Subcutaneous abdominal adipose tissue (tissue), 5 donors: Measurements from ENCODE around the gene RAPGEFL1.
"Not testable (repeated sequence)": the region's sequence is repeated elsewhere in the genome, so short reads cannot be mapped to it uniquely, and the experiment has no call there.

Experiments
- H3K27ac ChIP-seq: one replicate; pipeline ENCODE4 v1.7.0; 2013; ENCODE audit warnings: low read depth, mild to moderate bottlenecking, inconsistent platforms, low read length, moderate library complexity
- H3K27me3 ChIP-seq, 5 donors: one replicate each; pipeline ENCODE4 v1.7.0; 2013; ENCODE audit warnings: low read length in 5 of 5, inconsistent platforms in 1 of 5; ENCODE audit not compliant: control insufficient read depth in 5 of 5, insufficient read depth in 4 of 5
- H3K36me3 ChIP-seq, 5 donors: one replicate each; pipeline ENCODE4 v1.7.0; 2013; ENCODE audit warnings: low read length in 5 of 5; ENCODE audit not compliant: control insufficient read depth in 5 of 5, insufficient read depth in 5 of 5
- H3K4me1 ChIP-seq, 5 donors: one replicate each; pipeline ENCODE4 v1.7.0; 2013; ENCODE audit warnings: low read length in 5 of 5, mild to moderate bottlenecking in 3 of 5, moderate library complexity in 1 of 5; ENCODE audit not compliant: control insufficient read depth in 5 of 5, insufficient read depth in 5 of 5
- H3K4me3 ChIP-seq, 5 donors: one replicate each; pipeline ENCODE4 v1.7.0; 2013; ENCODE audit warnings: low read length in 5 of 5, low read depth in 1 of 5
- H3K9ac ChIP-seq, 5 donors: one replicate each; pipeline ENCODE4 v1.7.0; 2013; ENCODE audit warnings: low read length in 5 of 5, mild to moderate bottlenecking in 4 of 5, moderate library complexity in 3 of 5
- H3K9me3 ChIP-seq, 5 donors: one replicate each; pipeline ENCODE4 v1.7.0; 2013; ENCODE audit warnings: low read length in 5 of 5; ENCODE audit not compliant: control insufficient read depth in 5 of 5
- donor health status: healthy.
- donor health status: healthy.
- donor health status: healthy.
- donor health status: healthy.
- donor health status: healthy.

The RAPGEFL1 gene

DNA sequence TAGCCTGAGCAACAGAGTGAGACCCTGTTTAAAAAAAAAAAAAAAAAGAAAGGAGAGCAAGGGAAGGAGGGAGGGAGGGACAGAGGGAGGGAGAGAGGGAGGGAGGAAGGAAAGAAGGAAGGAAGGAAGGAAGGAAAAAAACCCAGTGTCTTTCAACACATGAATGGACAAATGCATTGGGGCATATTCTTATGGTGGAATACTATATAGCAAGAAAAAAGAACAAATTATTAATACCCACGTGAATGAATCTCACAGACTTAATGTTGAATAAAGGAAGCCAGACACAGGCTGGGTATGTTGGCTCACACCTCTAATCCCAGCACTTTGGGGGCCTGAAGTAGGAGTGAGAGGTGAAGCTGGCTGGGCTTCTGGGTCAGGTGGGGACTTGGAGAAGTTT lies 20.3 kb downstream of the RAPGEFL1 start:
- Histone ChIP-seq H3K4me3 (no peak overlapping the region), H3K9me3 (no peaks in the 10 kb centered on the region), H3K36me3 (peaks cover 0 to 17% (median 6%) of the 10 kb centered on the region in 5 donors), H3K27me3 (no peaks in the 10 kb centered on the region), H3K4me1 (peaks cover 0 to 10% (median 0%) of the 10 kb centered on the region in 5 donors), H3K27ac (no peak overlapping the region), H3K9ac (no peak overlapping the region)

DNA sequence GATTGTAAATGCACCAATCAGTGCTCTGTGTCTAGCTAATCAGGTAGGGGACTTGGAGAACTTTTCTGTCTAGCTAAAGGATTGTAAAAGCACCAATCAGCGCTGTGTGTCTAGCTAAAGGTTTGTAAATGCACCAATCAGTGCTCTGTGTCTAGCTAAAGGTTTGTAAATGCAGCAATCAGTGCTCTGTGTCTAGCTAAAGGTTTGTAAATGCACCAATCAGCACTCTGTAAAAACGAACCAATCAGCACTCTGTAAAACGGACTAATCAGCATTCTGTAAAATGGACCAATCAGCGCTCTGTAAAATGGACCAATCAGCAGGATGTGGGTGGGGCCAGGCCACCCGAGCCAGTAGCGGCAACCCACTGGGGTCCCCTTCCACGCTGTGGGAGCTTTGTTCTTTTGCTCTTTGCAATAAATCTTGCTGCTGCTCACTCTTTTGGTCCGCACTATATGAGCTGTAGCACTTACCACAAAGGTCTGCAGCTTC lies 20.7 kb downstream of the RAPGEFL1 start:
- Histone ChIP-seq H3K4me1 (peaks cover 0 to 14% (median 0%) of the 10 kb centered on the region in 5 donors), H3K36me3 (peaks cover 0 to 12% (median 4%) of the 10 kb centered on the region in 5 donors)
- H3K9me3 ChIP-seq, H3K27ac ChIP-seq, H3K27me3 ChIP-seq, H3K9ac ChIP-seq, H3K4me3 ChIP-seq: not testable (repeated sequence)

DNA sequence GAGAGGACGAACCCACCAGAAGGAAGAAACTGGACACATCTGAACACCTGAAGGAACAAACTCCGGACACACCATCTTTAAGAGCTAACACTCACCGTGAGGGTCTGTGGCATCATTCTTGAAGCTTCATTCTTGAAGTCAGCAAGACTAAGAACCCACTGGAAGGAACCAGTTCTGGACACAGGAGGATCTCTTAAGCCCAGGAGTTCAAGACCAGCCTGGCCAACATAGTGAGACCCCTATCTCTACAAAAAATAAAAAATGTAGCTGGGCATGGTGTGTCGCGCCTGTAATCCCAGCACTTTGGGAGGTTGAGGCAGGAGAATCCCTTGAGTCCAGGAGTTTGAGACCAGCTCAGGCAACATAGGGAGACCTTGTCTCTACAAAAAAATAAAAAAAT lies 21.3 kb downstream of the RAPGEFL1 start:
- H3K9ac ChIP-seq: no peak overlapping the region
- no peak overlapping the region for H3K4me3 ChIP-seq
- no peak overlapping the region for H3K27ac ChIP-seq

DNA sequence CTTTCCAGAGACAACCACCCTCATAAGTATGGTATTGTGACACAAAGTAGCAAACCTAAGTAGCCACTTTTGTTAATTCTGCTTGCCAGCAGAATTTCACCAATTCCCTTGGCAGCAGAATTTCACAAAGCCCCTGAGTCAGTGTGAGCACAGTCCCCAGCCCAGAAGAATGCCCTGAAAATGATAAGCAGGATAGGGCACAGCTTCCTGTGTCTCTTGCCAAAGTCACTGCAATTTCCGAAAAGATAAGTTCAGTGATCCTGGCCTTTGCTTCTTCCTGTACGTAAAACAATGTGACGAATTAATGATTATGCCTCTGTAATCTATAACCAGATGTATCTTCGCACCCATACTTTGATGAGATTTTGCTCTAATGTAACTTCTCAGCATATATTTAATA lies 25.9 kb downstream of the RAPGEFL1 start:
- peaks cover 0 to 13% (median 0%) of the 10 kb centered on the region in 5 donors for H3K4me1 ChIP-seq
- no peak overlapping the region for H3K4me3 ChIP-seq
- no peak overlapping the region for H3K27ac ChIP-seq
- no peak overlapping the region for H3K9ac ChIP-seq
- H3K9me3 ChIP-seq: no peaks in the 10 kb centered on the region
- no peaks in the 10 kb centered on the region for H3K27me3 ChIP-seq
- H3K36me3 ChIP-seq: no peaks in the 10 kb centered on the region

More for the DNA sequence above, 21.3 kb downstream of the RAPGEFL1 start:
- Histone ChIP-seq H3K27me3 (no peaks in the 10 kb centered on the region), H3K36me3 (peaks cover 0 to 7% (median 1%) of the 10 kb centered on the region in 5 donors), H3K9me3 (no peaks in the 10 kb centered on the region), H3K4me1 (peaks cover 0 to 17% (median 0%) of the 10 kb centered on the region in 5 donors)

DNA sequence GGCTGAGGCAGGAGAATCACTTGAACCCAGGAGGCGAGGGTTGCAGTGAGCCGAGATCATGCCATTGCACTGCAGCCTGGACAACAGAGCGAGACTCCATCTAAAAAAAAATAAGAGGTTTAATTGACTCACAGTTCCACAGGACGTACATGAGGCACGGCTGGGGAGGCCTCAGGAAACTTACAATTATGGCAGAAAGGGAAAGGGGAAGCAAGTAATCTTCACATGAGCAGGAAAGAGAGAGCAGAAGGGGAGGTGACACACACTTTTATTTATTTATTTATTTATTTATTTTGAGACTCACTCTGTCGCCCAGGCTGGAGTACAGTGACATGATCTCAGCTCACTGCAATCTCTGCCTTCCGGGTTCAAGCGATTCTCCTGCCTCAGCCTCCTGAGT lies 28.9 kb downstream of the RAPGEFL1 start:
- H3K4me1 ChIP-seq: peaks cover 0 to 13% (median 0%) of the 10 kb centered on the region in 5 donors
- not testable (repeated sequence) for H3K4me3 ChIP-seq, H3K9ac ChIP-seq, H3K27me3 ChIP-seq, H3K36me3 ChIP-seq, H3K9me3 ChIP-seq, H3K27ac ChIP-seq

DNA sequence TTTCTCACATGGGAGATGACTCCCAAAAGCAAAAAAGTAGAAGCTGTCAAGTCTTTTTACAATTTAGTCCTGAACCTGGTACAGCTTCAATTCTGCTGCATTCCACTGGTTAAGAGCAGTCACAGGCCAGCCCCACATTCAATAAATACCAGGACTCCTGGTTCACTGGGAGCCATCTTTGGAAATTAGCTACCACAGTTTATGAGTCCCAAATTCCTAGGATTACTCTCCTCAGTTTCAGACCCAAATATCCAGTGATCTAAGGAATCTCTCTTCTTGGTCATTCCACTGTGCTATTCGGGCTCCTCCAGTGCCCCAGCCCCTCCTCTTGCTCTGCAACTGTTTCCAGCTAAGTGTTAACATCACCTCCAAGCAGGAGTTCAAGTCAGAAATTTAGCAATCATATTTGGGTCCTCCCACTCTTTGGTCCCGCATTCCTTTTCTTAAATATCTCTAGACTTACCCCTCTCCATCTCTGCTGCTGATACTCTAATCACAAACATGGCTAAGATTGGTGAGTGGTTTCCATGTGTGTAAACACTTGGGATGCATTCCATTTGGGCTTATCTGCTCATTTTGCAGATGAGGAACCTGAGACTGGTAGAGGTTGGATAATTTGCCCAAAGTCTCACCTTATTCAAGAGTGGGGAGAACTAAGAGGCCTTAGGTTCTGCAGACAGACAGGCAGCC lies 32.3 kb downstream of the RAPGEFL1 start:
- Histone ChIP-seq H3K4me3 (no peak overlapping the region), H3K9ac (no peak overlapping the region), H3K27ac (no peak overlapping the region), H3K4me1 (no peaks in the 10 kb centered on the region), H3K36me3 (no peaks in the 10 kb centered on the region), H3K9me3 (no peaks in the 10 kb centered on the region), H3K27me3 (no peaks in the 10 kb centered on the region)

DNA sequence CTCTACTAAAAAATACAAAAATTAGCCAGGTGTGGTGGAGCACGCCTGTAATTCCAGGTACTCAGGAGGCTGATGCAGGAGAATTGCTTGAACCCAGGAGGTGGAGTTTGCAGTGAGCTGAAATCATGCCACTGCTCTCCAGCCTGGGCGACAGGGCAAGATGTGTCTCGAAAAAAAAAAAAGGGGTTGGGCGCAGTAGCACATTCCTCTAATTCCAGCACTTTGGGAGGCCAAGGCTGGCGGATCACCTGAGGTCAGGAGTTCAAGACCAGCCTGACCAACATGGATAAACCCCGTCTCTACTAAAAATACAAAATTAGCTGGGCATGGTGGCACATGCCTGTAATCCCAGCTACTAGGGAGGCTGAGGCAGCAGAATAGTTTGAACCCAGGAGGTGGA lies 36.6 kb downstream of the RAPGEFL1 start:
- not testable (repeated sequence) for H3K27ac ChIP-seq, H3K9me3 ChIP-seq, H3K4me3 ChIP-seq, H3K9ac ChIP-seq, H3K36me3 ChIP-seq, H3K4me1 ChIP-seq, H3K27me3 ChIP-seq

DNA sequence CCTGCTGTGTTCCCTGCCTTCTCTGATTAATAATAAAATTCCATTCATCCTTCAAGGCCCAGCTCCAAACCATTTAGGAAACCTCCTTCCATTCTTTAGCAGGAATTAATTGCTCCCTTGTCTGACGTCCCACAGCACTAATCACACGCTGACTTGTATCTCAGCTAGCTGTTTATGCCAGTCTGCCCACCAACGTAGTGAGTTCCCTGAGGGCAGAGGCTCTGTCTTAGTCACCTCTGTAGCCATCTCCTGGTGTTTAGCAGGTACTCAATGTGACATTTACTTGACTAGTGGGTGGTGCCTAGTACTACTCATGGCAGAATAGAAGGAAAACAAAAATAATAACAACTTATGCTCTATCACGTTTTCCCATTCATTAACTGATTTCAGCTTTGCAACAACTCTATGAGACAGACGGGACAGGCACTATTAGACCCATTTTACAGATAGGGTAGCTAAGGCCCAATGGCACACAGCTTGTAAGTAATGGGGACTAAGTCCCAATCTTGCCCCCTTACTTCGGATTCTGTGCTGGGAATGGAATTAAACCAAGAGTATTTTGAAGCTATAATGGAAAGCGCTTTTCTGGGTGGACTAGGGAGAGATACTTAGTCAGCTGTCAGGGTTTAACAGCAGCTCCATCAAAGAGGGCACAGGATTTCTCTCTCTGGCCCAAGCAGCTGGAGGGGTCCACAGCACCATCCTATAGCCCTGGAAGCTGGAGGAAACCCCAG lies 40.9 kb downstream of the RAPGEFL1 start:
- Histone ChIP-seq H3K9me3 (no peaks in the 10 kb centered on the region), H3K9ac (no peak overlapping the region), H3K4me3 (peak overlapping the region; percentile 62 to 97 (median 85)), H3K27ac (peak overlapping the region; percentile 90), H3K4me1 (peaks cover 0 to 15% (median 12%) of the 10 kb centered on the region in 5 donors), H3K27me3 (no peaks in the 10 kb centered on the region), H3K36me3 (no peaks in the 10 kb centered on the region)

DNA sequence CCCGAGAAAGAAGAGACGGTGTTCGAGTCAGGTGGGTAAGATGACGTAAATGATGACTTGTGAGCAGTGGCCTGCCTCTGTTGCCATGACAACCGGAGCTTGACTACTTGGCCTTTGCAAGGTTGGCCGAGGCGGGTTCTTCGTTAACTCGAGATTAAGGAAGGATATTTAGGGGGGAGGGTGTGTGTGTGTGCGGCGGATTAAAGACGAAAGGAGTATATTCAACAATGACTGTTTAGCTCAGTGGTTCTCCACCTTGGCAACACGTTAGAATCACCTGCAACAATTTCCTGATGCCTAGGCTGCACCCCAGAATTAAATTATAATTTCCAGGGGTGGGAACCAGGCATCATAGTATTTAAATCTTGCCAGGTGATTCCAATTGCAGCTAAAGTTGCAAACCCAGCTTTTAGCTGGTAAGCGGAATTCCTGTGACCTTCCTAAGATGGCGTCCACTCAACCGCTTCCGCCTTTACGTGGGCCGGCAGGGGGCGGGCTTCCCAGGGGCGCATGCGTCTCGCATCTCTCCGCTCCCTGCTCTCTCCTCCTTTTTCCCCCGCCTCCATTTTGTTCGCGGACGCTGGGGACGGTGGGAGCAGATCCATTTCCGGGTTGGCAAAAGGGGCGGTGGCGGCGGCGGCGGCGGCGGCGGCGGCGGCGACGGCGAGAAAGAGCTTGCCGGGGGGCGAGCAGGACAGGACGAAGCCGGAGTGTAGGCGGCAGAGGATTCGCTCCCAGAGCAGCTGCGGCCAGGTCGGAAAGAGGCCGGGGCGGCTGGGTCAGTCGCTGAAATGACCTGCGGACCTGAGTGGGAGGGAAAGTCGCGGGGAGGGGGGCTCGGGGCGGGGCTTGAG lies 41.7 kb downstream of the RAPGEFL1 start, which contains the start of gene WIPF2:
WIPF2 (plus strand) TSS at position 565 of the 854 bp plus-strand sequence. CDS start 37,156 bp downstream, outside the sequence.
- H3K27ac ChIP-seq: peak within 1 kb of the TSS; percentile 90
- peaks cover 0 to 15% (median 12%) of the 10 kb centered on the region in 5 donors for H3K4me1 ChIP-seq
- peak within 1 kb of the TSS; percentile 72 to 99 (median 93) for H3K4me3 ChIP-seq
- H3K9ac ChIP-seq: peak within 1 kb of the TSS; percentile 60 to 93 (median 78)
- no peaks in the 10 kb centered on the region for H3K36me3 ChIP-seq
- H3K27me3 ChIP-seq: no peaks in the 10 kb centered on the region
- no peaks in the 10 kb centered on the region for H3K9me3 ChIP-seq
